ENCODE measurements around the gene LARGE1. TPM values are rescaled to one million over a fixed set of nuclear protein-coding genes. Genes with fewer than 3 reads are reported as not detected.

Gene LARGE1
- total and polyA plus RNA-seq, 2 of the 8 experiments (the other 6 are each of a cell fraction or from before 2014, with no cell fraction given) = 43.7 to 83.0 TPM

- no peak overlapping the region for H3K4ac ChIP-seq (replicated peaks; ENCODE audit: insufficient read length, low read depth, low read length)
- ChIA-PET CTCF (ENCODE audit: partially characterized antibody) (interaction anchor here (0.6 to 1.0 kb wide), 3 partner anchors 38 to 392 kb away, joined by 3 read pairs; no protein-coding TSS in a partner anchor), POLR2A (ENCODE audit: partially characterized antibody) (no interaction called here)
- H4K91ac ChIP-seq (replicated peaks; ENCODE audit: insufficient read length, low read length) = no peak overlapping the region
- H2AFZ ChIP-seq (ENCODE audit: low read length) = no peak overlapping the region
- H2BK5ac ChIP-seq (ENCODE audit: low read depth, low read length) = no peak overlapping the region
- no peak overlapping the region for H2BK15ac ChIP-seq (ENCODE audit: low read length)
- DNase-seq (ENCODE audit: low read depth in 1 of 2, low spot score in 2 of 2) (no peak), FAIRE-seq (no peak)
- H3K36me3 ChIP-seq (ENCODE audit: control insufficient read depth in 2 of 4, insufficient read depth in 4 of 4, low read length in 3 of 4) = peaks cover 0 to under 1% (median 0%) of the 10 kb centered on the region in 4 experiments; a peak in 1 of 8 replicates
- no peak overlapping the region for H4K5ac ChIP-seq (ENCODE audit: insufficient read length, low read depth, low read length)
- no peaks in the 10 kb centered on the region for H3K27me3 ChIP-seq (replicated peaks in 1 of 4; ENCODE audit: control insufficient read depth in 3 of 4, extremely low read depth in 1 of 4, insufficient read depth in 3 of 4, low read length in 3 of 4)
- no peak overlapping the region for H2BK20ac ChIP-seq (ENCODE audit: low read length)
- no peak overlapping the region for H3K27ac ChIP-seq (ENCODE audit: low read depth, low read length)
- 89% methylated on average over 12 of the region's 12 CpGs; no CpG with 5 or more reads in 1 of the 2 experiments for WGBS, 2 experiments (ENCODE audit: extremely low coverage in 1 of 2, insufficient coverage in 1 of 2, insufficient read length in 1 of 2, insufficient replicate concordance in 2 of 2, low coverage in 1 of 2, low lambda C conversion rate in 2 of 2, missing lambda C conversion rate in 1 of 2)
- no peak overlapping the region for H3K14ac ChIP-seq (ENCODE audit: insufficient read length)
- peaks cover 0 to 23% of the 10 kb centered on the region in 2 experiments; a peak in 2 of 4 replicates for H3K79me2 ChIP-seq (ENCODE audit: control insufficient read depth in 1 of 2, insufficient read depth in 2 of 2, low read length in 2 of 2)
- no peak overlapping the region for H2AK5ac ChIP-seq (ENCODE audit: low read depth, low read length)
- H4K8ac ChIP-seq (ENCODE audit: extremely low read depth, insufficient read depth, low read length) = no peak overlapping the region; the same call in 1 of the 2 replicates
- peaks cover 2% of the 10 kb centered on the region; the same call in 1 of the 2 replicates for H3K79me1 ChIP-seq (ENCODE audit: low read depth, low read length)
- H3K4me3 ChIP-seq (ENCODE audit: extremely low read depth in 1 of 4, insufficient read depth in 2 of 4, low read depth in 3 of 4, low read length in 4 of 4) = no peak overlapping the region
- no peak overlapping the region for H2BK120ac ChIP-seq (replicated peaks; ENCODE audit: low read depth, low read length)
- H3K56ac ChIP-seq (replicated peaks; ENCODE audit: insufficient read length, low read depth, low read length) = no peak overlapping the region
- no peak overlapping the region for H3K4me2 ChIP-seq (ENCODE audit: insufficient read depth in 1 of 2, low read depth in 2 of 2, low read length in 2 of 2)
- no peak overlapping the region for H2BK12ac ChIP-seq (ENCODE audit: low read depth, low read length)
- no peak overlapping the region for H3K18ac ChIP-seq (ENCODE audit: extremely low read depth, low read length)
- no peak overlapping the region for H3K23ac ChIP-seq (ENCODE audit: insufficient read length)
- H3K23me2 ChIP-seq (ENCODE audit: low read depth, low read length) = no peaks in the 10 kb centered on the region
- peaks cover 0 to 8% (median 2%) of the 10 kb centered on the region in 4 experiments; a peak in 3 of 7 replicates for H3K4me1 ChIP-seq (replicated peaks in 1 of 4; ENCODE audit: control insufficient read depth in 3 of 4, insufficient read depth in 4 of 4, low read length in 3 of 4)
- H3K9me3 ChIP-seq (ENCODE audit: insufficient read depth in 2 of 2, low read depth in 1 of 2, low read length in 1 of 2) = 0 out of 4 replicates have a peak, but pooled peaks cover 0 to under 1% of the 10 kb centered on the region in 2 experiments
- H4K20me1 ChIP-seq (replicated peaks in 1 of 2; ENCODE audit: control insufficient read depth in 1 of 2, insufficient read depth in 2 of 2, low read length in 2 of 2) = peaks cover 0 to 2% of the 10 kb centered on the region in 2 experiments
- H3K9ac ChIP-seq (replicated peaks in 1 of 4; ENCODE audit: extremely low read depth in 1 of 4, low read depth in 3 of 4, low read length in 3 of 4) = no peak overlapping the region
- TF ChIP-seq RFX5 (IDR thresholded peaks at IDR 0.05; ENCODE audit: borderline replicate concordance, low read depth, low read length) = no peak
- TF ChIP-seq YY1 (IDR thresholded peaks at IDR 0.05; ENCODE audit: low read depth, low read length) = no peak
- no peak for TF ChIP-seq CTCF (IDR thresholded peaks at IDR 0.05; ENCODE audit: control extremely low read depth in 1 of 3, insufficient read depth in 1 of 3, low read depth in 1 of 3, low read length in 3 of 3)
- no peak for TF ChIP-seq POLR2AphosphoS5 (IDR thresholded peaks at IDR 0.05; ENCODE audit: low read depth, low read length)
- TF ChIP-seq SRF (IDR thresholded peaks at IDR 0.05; ENCODE audit: low read depth, low read length) = no peak
- no peak for TF ChIP-seq SP4 (IDR thresholded peaks at IDR 0.05; ENCODE audit: low read length)
- no peak for TF ChIP-seq GTF2F1 (IDR thresholded peaks at IDR 0.05; ENCODE audit: borderline replicate concordance, low read depth, low read length)
- no peak for TF ChIP-seq TAF1 (IDR thresholded peaks at IDR 0.05; ENCODE audit: low read depth, low read length)
- no peak for TF ChIP-seq TEAD4 (IDR thresholded peaks at IDR 0.05; ENCODE audit: low read depth, low read length)
- TF ChIP-seq RNF2 (IDR thresholded peaks at IDR 0.05; ENCODE audit: borderline replicate concordance, low read depth, low read length, missing control alignments, poor library complexity, severe bottlenecking) = no peak
Measured at GRCh38 chr22:33526434-33527107, 393.7 kb downstream of the LARGE1 start.
